SU-DHL-6 (cell line): ENCODE results near the gene GPHN.

Experiments used
- CTCF ChIP-seq: fragments of 200-600 bp; sonication (generic); IDR thresholded peaks from one replicate; pipeline ENCODE4 v1.5.1; 2017; ENCODE audit warnings: antibody characterized with exemption, mild to moderate bottlenecking, low read length, moderate library complexity; ENCODE audit not compliant: insufficient read depth, poor library complexity, severe bottlenecking
- EZH2phosphoT487 ChIP-seq: fragments of 200-600 bp; sonication (generic), shearing (Covaris generic); conservative IDR thresholded peaks from 2 replicates; pipeline ENCODE4 v1.6.1; 2018; ENCODE audit warnings: mild to moderate bottlenecking, antibody characterized with exemption, low read length, moderate library complexity, mixed read lengths

GRCh38 chr14:67140556-67140955, 632.6 kb downstream of the GPHN start:
- TF ChIP-seq CTCF (no peak), EZH2phosphoT487 (no peak)
